Thyroid gland (tissue), 4 donors: ENCODE results near the gene KCNJ14. TPM values are rescaled to one million over a fixed set of nuclear protein-coding genes. Genes with fewer than 3 reads are reported as not detected.
A peak's percentile ranks its signal among the peaks of the same experiment; 100 is the strongest.

Experiments used
- DNase-seq, 2 donors: peaks; one replicate each; pipeline ENCODE4 v3.0.0-alpha.2; 2019
- H3K27ac ChIP-seq, 3 donors: fragments of 200-600 bp; sonication (generic); 1 replicate in 2 of 3; 2 replicates in 1 of 3; pipeline ENCODE4 v1.5.1; 2016 to 2019; ENCODE audit warnings: mild to moderate bottlenecking in 1 of 3, moderate library complexity in 1 of 3
- H3K27me3 ChIP-seq: fragments of 200-600 bp; sonication (generic); one replicate; pipeline ENCODE4 v1.5.1; 2019
- H3K36me3 ChIP-seq, 2 donors: fragments of 200-600 bp; sonication (generic); one replicate each; pipeline ENCODE4 v1.5.1; 2016 to 2019
- H3K4me1 ChIP-seq, 2 donors: fragments of 200-600 bp; sonication (generic); one replicate each; pipeline ENCODE4 v1.5.1; 2017 to 2019
- H3K4me3 ChIP-seq, 3 donors: fragments of 200-600 bp; sonication (generic); replicated peaks in 1 of 3; 1 replicate in 2 of 3; 2 replicates in 1 of 3; pipeline ENCODE4 v1.5.1; 2016; ENCODE audit warnings: mild to moderate bottlenecking in 1 of 3
- H3K9me3 ChIP-seq: fragments of 200-600 bp; sonication (generic); one replicate; pipeline ENCODE4 v1.5.1; 2017
- CTCF ChIP-seq, 6 experiments: fragments of 200-600 bp in 3 of 6; fragments of 450-650 bp in 3 of 6; sonication (generic) in 3 of 6; IDR thresholded peaks; one replicate each; pipeline ENCODE4 v1.5.1; 2016 to 2019; ENCODE audit warnings: antibody characterized with exemption in 6 of 6, mild to moderate bottlenecking in 2 of 6, inconsistent platforms in 1 of 6, moderate library complexity in 1 of 6
- POLR2A ChIP-seq, 2 donors: fragments of 450-650 bp; IDR thresholded peaks; one replicate each; pipeline ENCODE4 v1.6.1; 2017; ENCODE audit warnings: antibody characterized with exemption in 2 of 2, mild to moderate bottlenecking in 2 of 2, moderate library complexity in 1 of 2
- WGBS, 2 donors: methylation state at CpG; one replicate each; pipeline ENCODE4 v1.1.5; 2017; 5-methylcytosine and 5-hydroxymethylcytosine counted together
- intact Hi-C: fragments of 100-400 bp; cut with DNase I; formaldehyde crosslinking; loops from one replicate; pipeline ENCODE4 v1.15.1; 2023
- total RNA-seq, 4 donors: library from RNA; depleted of rRNA; stranded (reverse); fragments of >200 nt; gene quantifications; one replicate each; pipeline ENCODE4 v1.2.3, GENCODE V29; 2016

The KCNJ14 gene
- total RNA-seq, 4 donors from 2014 or later: 1.2 to 1.9 (median 1.4) TPM

GRCh38 chr19:48498595-48499311, 43.4 kb downstream of the KCNJ14 start:
- WGBS, 2 donors: 37 to 83% methylated on average over 6 to 17 of the region's 59 CpGs
- DNase-seq: no peak

GRCh38 chr19:48499316-48500090, 44.1 kb downstream of the KCNJ14 start:
- 55 to 68% methylated on average over 21 to 37 of the region's 44 CpGs for WGBS, 2 donors
- Histone ChIP-seq H3K27ac (no peak overlapping the region), H3K4me1 (peaks cover 2 to 27% of the 10 kb centered on the region in 2 donors), H3K36me3 (no peaks in the 10 kb centered on the region), H3K27me3 (no peaks in the 10 kb centered on the region), H3K9me3 (no peaks in the 10 kb centered on the region), H3K4me3 (no peak overlapping the region)
- intact Hi-C loops: no loop called here
- no peak for TF ChIP-seq POLR2A (IDR thresholded peaks at IDR 0.05)
- TF ChIP-seq CTCF (IDR thresholded peaks at IDR 0.05): no peak
- no peak for DNase-seq

More at GRCh38 chr19:48498595-48499311, 43.4 kb downstream of the KCNJ14 start:
- TF ChIP-seq CTCF (IDR thresholded peaks at IDR 0.05) (no peak), POLR2A (IDR thresholded peaks at IDR 0.05) (no peak)
- Histone ChIP-seq H3K36me3 (no peaks in the 10 kb centered on the region), H3K27me3 (no peaks in the 10 kb centered on the region), H3K4me1 (peaks cover 3 to 31% of the 10 kb centered on the region in 2 donors), H3K27ac (no peak overlapping the region), H3K4me3 (no peak overlapping the region), H3K9me3 (no peaks in the 10 kb centered on the region)
- intact Hi-C loops: no loop called here

GRCh38 chr19:48500830-48501493, 45.6 kb downstream of the KCNJ14 start:
- DNase-seq: no peak
- Histone ChIP-seq H3K4me3 (peak overlapping the region in 1 of 3 donors; percentile 21), H3K36me3 (no peaks in the 10 kb centered on the region), H3K4me1 (peaks cover 0 to 20% of the 10 kb centered on the region in 2 donors), H3K9me3 (no peaks in the 10 kb centered on the region), H3K27ac (peak overlapping the region in 1 of 3 donors; percentile 10), H3K27me3 (no peaks in the 10 kb centered on the region)
- intact Hi-C loops: no loop called here
- TF ChIP-seq CTCF (IDR thresholded peaks at IDR 0.05) (no peak), POLR2A (IDR thresholded peaks at IDR 0.05) (no peak)
- 31 to 59% methylated on average over 8 to 16 of the region's 32 CpGs for WGBS, 2 donors

- H3K4me1 ChIP-seq: peaks cover 0 to 20% of the 10 kb centered on the region in 2 donors
- intact Hi-C loops: no loop called here
- no peak for TF ChIP-seq CTCF (IDR thresholded peaks at IDR 0.05)
- TF ChIP-seq POLR2A (IDR thresholded peaks at IDR 0.05): peak in 1 of 2 donors; percentile 43
- DNase-seq: peak; percentile 96 to 99
- H3K36me3 ChIP-seq: no peaks in the 10 kb centered on the region
- H3K4me3 ChIP-seq: peak overlapping the region in 1 of 3 donors; percentile 21
- no peaks in the 10 kb centered on the region for H3K9me3 ChIP-seq
- no peaks in the 10 kb centered on the region for H3K27me3 ChIP-seq
- H3K27ac ChIP-seq: peak overlapping the region in 1 of 3 donors; percentile 76
- 7% methylated on average over 15 to 20 of the region's 20 CpGs for WGBS, 2 donors
These were observed 46.3 kb downstream of the KCNJ14 start for GRCh38 chr19:48501494-48502349.
